ENCODE data around the gene HTR2C. TPM values are rescaled to one million over a fixed set of nuclear protein-coding genes. Genes with fewer than 3 reads are reported as not detected.

The HTR2C gene
- polyA plus RNA-seq, 1 donor from 2014 or later = 8.6 TPM

- H3K4me2 ChIP-seq (ENCODE audit: low read length) = no peak overlapping the region
- no peak overlapping the region for H3K27ac ChIP-seq (ENCODE audit: low read length)
- H3K9me2 ChIP-seq (ENCODE audit: insufficient read depth, low read length) = no peaks in the 10 kb centered on the region
- H3K9ac ChIP-seq (ENCODE audit: low read length) = no peak overlapping the region
- TF ChIP-seq REST (IDR thresholded peaks at IDR 0.05; ENCODE audit: borderline replicate concordance) = no peak
- no peak for TF ChIP-seq CTCF (IDR thresholded peaks at IDR 0.05; ENCODE audit: poor library complexity, severe bottlenecking)
- no peak for TF ChIP-seq RAD21 (conservative IDR thresholded peaks at IDR 0.05)
- TF ChIP-seq SMC3 (conservative IDR thresholded peaks at IDR 0.05; ENCODE audit: poor library complexity) = no peak
- TF ChIP-seq EZH2 (IDR thresholded peaks at IDR 0.05; ENCODE audit: borderline replicate concordance, insufficient read depth, low read length, poor library complexity, severe bottlenecking) = no peak
- no peak for TF ChIP-seq TAF1 (IDR thresholded peaks at IDR 0.05; ENCODE audit: low read depth)
- no peak for TF ChIP-seq EP300 (conservative IDR thresholded peaks at IDR 0.05; ENCODE audit: poor library complexity, severe bottlenecking)
- no peak for TF ChIP-seq MXI1 (conservative IDR thresholded peaks at IDR 0.05; ENCODE audit: poor library complexity, severe bottlenecking)
- no peak for TF ChIP-seq POLR2AphosphoS5 (IDR thresholded peaks at IDR 0.05)
- H3K79me2 ChIP-seq (replicated peaks; ENCODE audit: insufficient read depth, low read length) = no peaks in the 10 kb centered on the region
- H3F3A ChIP-seq (ENCODE audit: insufficient read depth, low read length, poor library complexity, severe bottlenecking) = no peaks in the 10 kb centered on the region
- no peaks in the 10 kb centered on the region for H3K36me3 ChIP-seq (ENCODE audit: insufficient read depth, low read length)
- no peak overlapping the region for H3K4me3 ChIP-seq (ENCODE audit: low read length)
- no peaks in the 10 kb centered on the region for H3K27me3 ChIP-seq (ENCODE audit: insufficient read depth, low read depth, low read length)
- H3K9me3 ChIP-seq (ENCODE audit: low read length) = no peaks in the 10 kb centered on the region
- H4K20me1 ChIP-seq (ENCODE audit: insufficient read depth) = no peaks in the 10 kb centered on the region
- no peak overlapping the region for H2AFZ ChIP-seq (ENCODE audit: low read depth, low read length)
Observed at GRCh38 chrX:114774691-114775090, 190.8 kb downstream of the HTR2C start.

GRCh38 chrX:114782925-114783324 lies 199.0 kb downstream of the HTR2C start:
- Histone ChIP-seq H3K36me3 (ENCODE audit: insufficient read depth, low read length) (no peaks in the 10 kb centered on the region), H3K4me2 (ENCODE audit: low read length) (no peak overlapping the region), H3K27me3 (ENCODE audit: insufficient read depth, low read depth, low read length) (no peaks in the 10 kb centered on the region), H3F3A (ENCODE audit: insufficient read depth, low read length, poor library complexity, severe bottlenecking) (no peaks in the 10 kb centered on the region), H3K9me3 (ENCODE audit: low read length) (no peaks in the 10 kb centered on the region), H3K79me2 (replicated peaks; ENCODE audit: insufficient read depth, low read length) (no peaks in the 10 kb centered on the region), H3K4me3 (ENCODE audit: low read length) (no peak overlapping the region), H3K9ac (ENCODE audit: low read length) (no peak overlapping the region), H4K20me1 (ENCODE audit: insufficient read depth) (no peaks in the 10 kb centered on the region), H2AFZ (ENCODE audit: low read depth, low read length) (no peak overlapping the region), H3K27ac (ENCODE audit: low read length) (no peak overlapping the region), H3K9me2 (ENCODE audit: insufficient read depth, low read length) (no peaks in the 10 kb centered on the region)
- TF ChIP-seq SMC3 (conservative IDR thresholded peaks at IDR 0.05; ENCODE audit: poor library complexity) (no peak), REST (IDR thresholded peaks at IDR 0.05; ENCODE audit: borderline replicate concordance) (no peak), MXI1 (conservative IDR thresholded peaks at IDR 0.05; ENCODE audit: poor library complexity, severe bottlenecking) (no peak), EZH2 (IDR thresholded peaks at IDR 0.05; ENCODE audit: borderline replicate concordance, insufficient read depth, low read length, poor library complexity, severe bottlenecking) (no peak), CTCF (IDR thresholded peaks at IDR 0.05; ENCODE audit: poor library complexity, severe bottlenecking) (no peak), POLR2AphosphoS5 (IDR thresholded peaks at IDR 0.05) (no peak), RAD21 (conservative IDR thresholded peaks at IDR 0.05) (no peak), TAF1 (IDR thresholded peaks at IDR 0.05; ENCODE audit: low read depth) (no peak), EP300 (conservative IDR thresholded peaks at IDR 0.05; ENCODE audit: poor library complexity, severe bottlenecking) (no peak)

Measured in neural cell (in vitro differentiated cells).